ENCODE results near the gene SIGLEC11. TPM values are rescaled to one million over a fixed set of nuclear protein-coding genes. Genes with fewer than 3 reads are reported as not detected.

The SIGLEC11 gene
- total RNA-seq, 1 donor from 2014 or later, result not detected

- DNase-seq (ENCODE audit: low spot score), result no peak
- peaks cover 4% of the 10 kb centered on the region for H3K4me1 Mint-ChIP-seq
- Histone ChIP-seq H3K27me3 (no peaks in the 10 kb centered on the region), H3K36me3 (no peaks in the 10 kb centered on the region), H3K9me3 (ENCODE audit: low read depth) (no peaks in the 10 kb centered on the region), H3K79me2 (ENCODE audit: low read depth) (no peaks in the 10 kb centered on the region), H3K9ac (no peak overlapping the region), H3F3A (ENCODE audit: low read depth) (peaks cover 7% of the 10 kb centered on the region), H4K20me1 (ENCODE audit: low read depth) (peaks cover 30% of the 10 kb centered on the region), H3K27ac (no peak overlapping the region), H3K4me1 (no peaks in the 10 kb centered on the region), H2AFZ (replicated peaks) (no peak overlapping the region), H3K4me2 (no peak overlapping the region), H3K4me3 (no peak overlapping the region)
- H3K27ac Mint-ChIP-seq, result no peak overlapping the region
- no peaks in the 10 kb centered on the region for H3K9me3 Mint-ChIP-seq
- TF ChIP-seq CTCF (IDR thresholded peaks at IDR 0.05) (no peak), EZH2 (IDR thresholded peaks at IDR 0.05) (no peak), EZH2phosphoT487 (IDR thresholded peaks at IDR 0.05) (no peak)
- no peak overlapping the region for H3K4me3 Mint-ChIP-seq
- H3K27me3 Mint-ChIP-seq (ENCODE audit: insufficient read depth, low read depth), result peaks cover 10% of the 10 kb centered on the region
- H3K36me3 Mint-ChIP-seq, result peaks cover 10% of the 10 kb centered on the region
Measured at GRCh38 chr19:49986354-49986753, 25.4 kb upstream of the SIGLEC11 start.

- Histone ChIP-seq H3K79me2 (ENCODE audit: low read depth) (no peaks in the 10 kb centered on the region), H2AFZ (replicated peaks) (no peak overlapping the region), H3K4me2 (no peak overlapping the region), H3K9ac (no peak overlapping the region), H3K36me3 (no peaks in the 10 kb centered on the region), H3F3A (ENCODE audit: low read depth) (peaks cover 7% of the 10 kb centered on the region), H3K27me3 (no peaks in the 10 kb centered on the region), H3K9me3 (ENCODE audit: low read depth) (no peaks in the 10 kb centered on the region), H3K4me3 (no peak overlapping the region), H3K4me1 (no peaks in the 10 kb centered on the region), H4K20me1 (ENCODE audit: low read depth) (peaks cover 30% of the 10 kb centered on the region), H3K27ac (no peak overlapping the region)
- Mint-ChIP-seq H3K9me3 (no peaks in the 10 kb centered on the region), H3K27ac (no peak overlapping the region), H3K27me3 (ENCODE audit: insufficient read depth, low read depth) (peaks cover 10% of the 10 kb centered on the region), H3K36me3 (peaks cover 8% of the 10 kb centered on the region), H3K4me1 (peaks cover 4% of the 10 kb centered on the region), H3K4me3 (no peak overlapping the region)
- DNase-seq (ENCODE audit: low spot score), result no peak
- TF ChIP-seq EZH2 (IDR thresholded peaks at IDR 0.05) (no peak), CTCF (IDR thresholded peaks at IDR 0.05) (no peak), EZH2phosphoT487 (IDR thresholded peaks at IDR 0.05) (no peak)
Measured at GRCh38 chr19:49985871-49986270, 24.9 kb upstream of the SIGLEC11 start.

GRCh38 chr19:49984491-49984890 is 23.5 kb upstream of the SIGLEC11 start:
- no peaks in the 10 kb centered on the region for H3K9me3 ChIP-seq (ENCODE audit: low read depth)

More at GRCh38 chr19:49984491-49984890, 23.5 kb upstream of the SIGLEC11 start:
- Histone ChIP-seq H3K27ac (no peak overlapping the region), H4K20me1 (ENCODE audit: low read depth) (peaks cover 30% of the 10 kb centered on the region), H3K9ac (no peak overlapping the region), H3K4me2 (no peak overlapping the region), H3F3A (ENCODE audit: low read depth) (peaks cover 7% of the 10 kb centered on the region), H2AFZ (replicated peaks) (no peak overlapping the region), H3K4me1 (no peaks in the 10 kb centered on the region), H3K79me2 (ENCODE audit: low read depth) (no peaks in the 10 kb centered on the region), H3K4me3 (no peak overlapping the region), H3K36me3 (no peaks in the 10 kb centered on the region), H3K27me3 (no peaks in the 10 kb centered on the region)
- no peaks in the 10 kb centered on the region for H3K9me3 Mint-ChIP-seq
- H3K27me3 Mint-ChIP-seq (ENCODE audit: insufficient read depth, low read depth), result peaks cover 12% of the 10 kb centered on the region
- DNase-seq (ENCODE audit: low spot score), result no peak
- peaks cover 4% of the 10 kb centered on the region for H3K4me1 Mint-ChIP-seq
- H3K27ac Mint-ChIP-seq, result no peak overlapping the region
- TF ChIP-seq EZH2phosphoT487 (IDR thresholded peaks at IDR 0.05), result no peak
- TF ChIP-seq CTCF (IDR thresholded peaks at IDR 0.05), result no peak
- TF ChIP-seq EZH2 (IDR thresholded peaks at IDR 0.05), result no peak
- peaks cover 11% of the 10 kb centered on the region for H3K36me3 Mint-ChIP-seq
- peak overlapping the region; percentile 4 for H3K4me3 Mint-ChIP-seq
